Prostate gland (tissue), 2 donors: Measurements from ENCODE around the gene TRAPPC6A. TPM values are rescaled to one million over a fixed set of nuclear protein-coding genes. Genes with fewer than 3 reads are reported as not detected.

Experiments used
- DNase-seq: peaks from one replicate; pipeline ENCODE4 v3.0.0-alpha.2; 2019; ENCODE audit warnings: low spot score
- H3K27ac ChIP-seq, 2 donors: fragments of 200-600 bp; sonication (generic); 2 replicates each; pipeline ENCODE4 v1.5.1; 2017 to 2019
- H3K27me3 ChIP-seq: fragments of 200-600 bp; sonication (generic); replicated peaks from 2 replicates; pipeline ENCODE4 v1.5.1; 2019; ENCODE audit not compliant: insufficient read depth
- H3K36me3 ChIP-seq, 2 donors: fragments of 200-600 bp; sonication (generic); 1 replicate in 1 of 2; 2 replicates in 1 of 2; pipeline versions ENCODE4 v1.5.1 to v1.8.1; 2017 to 2019
- H3K4me1 ChIP-seq: fragments of 200-600 bp; sonication (generic); replicated peaks from 2 replicates; pipeline ENCODE4 v1.5.1; 2019
- H3K4me3 ChIP-seq, 2 donors: fragments of 200-600 bp; sonication (generic); 2 replicates each; pipeline ENCODE4 v1.5.1; 2017 to 2019
- H3K9me3 ChIP-seq: fragments of 200-600 bp; sonication (generic); 2 replicates; pipeline ENCODE4 v1.5.1; 2017
- CTCF ChIP-seq, 4 experiments: fragments of 200-600 bp in 2 of 4; fragments of 450-650 bp in 2 of 4; sonication (generic) in 2 of 4; IDR thresholded peaks; 1 replicate in 3 of 4; 2 replicates in 1 of 4; pipeline ENCODE4 v1.5.1; 2016 to 2019; ENCODE audit warnings: antibody characterized with exemption in 4 of 4, mild to moderate bottlenecking in 2 of 4, moderate library complexity in 2 of 4
- POLR2A ChIP-seq: fragments of 450-650 bp; IDR thresholded peaks from one replicate; pipeline ENCODE4 v1.6.1; 2016; ENCODE audit warnings: antibody characterized with exemption, mild to moderate bottlenecking
- POLR2AphosphoS5 ChIP-seq: sonication (generic); formaldehyde crosslinking; IDR thresholded peaks from one replicate; pipeline ENCODE4 v1.6.1; 2017; ENCODE audit warnings: antibody characterized with exemption
- WGBS: methylation state at CpG from one replicate; pipeline ENCODE4 v1.1.5; 2018; 5-methylcytosine and 5-hydroxymethylcytosine counted together
- intact Hi-C: fragments of 100-400 bp; cut with DNase I; formaldehyde crosslinking; loops from one replicate; pipeline ENCODE4 v1.14.2; 2022
- total RNA-seq, 2 donors: library from RNA; depleted of rRNA; stranded (reverse); fragments of >200 nt; gene quantifications; one replicate each; pipeline ENCODE4 v1.1.0, GENCODE V29; 2016

TRAPPC6A gene
- total RNA-seq, 2 donors from 2014 or later = 57.0 to 80.4 TPM

DNA sequence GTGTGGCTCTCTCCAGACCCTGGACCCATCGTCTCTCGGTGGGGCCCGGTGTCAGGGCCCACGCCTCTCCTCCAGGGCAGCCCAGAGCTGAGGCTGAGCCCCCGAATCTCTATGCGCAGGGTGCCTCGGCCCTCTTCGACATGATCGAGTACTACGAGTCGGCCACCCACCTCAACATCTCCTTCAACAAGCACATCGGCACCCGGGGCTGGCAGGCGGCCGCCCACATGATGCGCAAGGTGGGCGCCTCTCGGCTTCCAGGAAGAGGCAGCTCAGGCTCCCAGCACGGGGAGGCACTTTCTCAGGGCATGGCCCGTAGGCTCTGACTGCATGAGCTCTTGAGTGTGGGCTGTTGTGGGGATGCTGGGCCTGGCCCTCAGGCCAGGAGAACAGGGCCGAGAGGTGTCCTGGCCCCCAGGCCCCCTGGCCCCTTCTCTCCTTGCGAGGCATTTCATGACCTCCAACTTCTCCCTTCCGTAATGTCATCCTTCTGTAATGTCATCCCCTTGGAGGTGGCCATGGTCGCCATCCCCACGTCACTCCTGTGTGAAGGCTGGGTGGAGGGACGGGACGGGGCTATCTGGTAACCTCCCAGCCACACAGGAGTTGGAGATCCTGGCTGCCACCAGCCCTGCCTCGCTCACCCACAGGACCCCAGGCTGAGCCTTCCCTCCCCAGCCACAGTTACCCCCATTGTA lies 36.7 kb downstream of the TRAPPC6A start:
- Histone ChIP-seq H3K27me3 (no peaks in the 10 kb centered on the region), H3K36me3 (peaks cover 0 to 13% of the 10 kb centered on the region in 2 donors), H3K4me3 (no peak overlapping the region), H3K4me1 (no peaks in the 10 kb centered on the region), H3K27ac (no peak overlapping the region), H3K9me3 (no peaks in the 10 kb centered on the region)
- DNase-seq = no peak
- 94% methylated on average over 28 of the region's 28 CpGs for WGBS
- no peak for TF ChIP-seq POLR2AphosphoS5
- TF ChIP-seq CTCF (IDR thresholded peaks at IDR 0.05) = no peak
- TF ChIP-seq POLR2A = no peak
- intact Hi-C loops = no loop called here

DNA sequence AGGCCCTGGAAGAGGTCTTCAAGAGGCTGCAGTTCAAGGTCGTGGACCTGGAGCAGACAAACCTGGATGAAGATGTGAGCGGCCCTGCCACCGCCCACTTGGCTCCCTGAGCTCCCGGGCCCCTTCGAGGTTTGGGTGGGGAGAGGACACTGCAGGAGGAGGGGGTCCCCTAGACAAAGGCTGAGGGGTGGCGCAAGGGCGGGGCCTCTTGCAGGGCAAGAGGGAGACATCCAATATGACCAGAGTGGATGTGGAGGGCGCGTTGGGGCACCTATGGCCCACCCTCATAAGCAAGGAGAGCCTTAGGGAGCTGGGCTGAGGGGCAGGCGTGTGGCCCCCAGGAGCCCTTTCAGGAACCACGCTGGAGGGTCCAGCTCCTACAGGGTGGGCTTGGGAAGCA lies 37.5 kb downstream of the TRAPPC6A start:
- no peak for DNase-seq
- Histone ChIP-seq H3K9me3 (no peaks in the 10 kb centered on the region), H3K4me3 (no peak overlapping the region), H3K36me3 (peaks cover 0 to 13% of the 10 kb centered on the region in 2 donors), H3K4me1 (no peaks in the 10 kb centered on the region), H3K27ac (no peak overlapping the region), H3K27me3 (no peaks in the 10 kb centered on the region)
- WGBS = 95% methylated on average over 11 of the region's 11 CpGs
- intact Hi-C loops = no loop called here
- TF ChIP-seq POLR2A (no peak), POLR2AphosphoS5 (no peak), CTCF (IDR thresholded peaks at IDR 0.05) (no peak)

GRCh38 chr19:45140144-45140503 lies 37.9 kb downstream of the TRAPPC6A start:
- no peak for TF ChIP-seq CTCF (IDR thresholded peaks at IDR 0.05)
- TF ChIP-seq POLR2AphosphoS5 = no peak
- TF ChIP-seq POLR2A = no peak
- no peak for DNase-seq
- no peaks in the 10 kb centered on the region for H3K4me1 ChIP-seq
- 85% methylated on average over 8 of the region's 8 CpGs for whole genome bisulfite sequencing
- H3K4me3 ChIP-seq = no peak overlapping the region
- peaks cover 0 to 13% of the 10 kb centered on the region in 2 donors for H3K36me3 ChIP-seq
- intact Hi-C loops = no loop called here
- H3K9me3 ChIP-seq = no peaks in the 10 kb centered on the region
- H3K27ac ChIP-seq = no peak overlapping the region
- no peaks in the 10 kb centered on the region for H3K27me3 ChIP-seq

DNA sequence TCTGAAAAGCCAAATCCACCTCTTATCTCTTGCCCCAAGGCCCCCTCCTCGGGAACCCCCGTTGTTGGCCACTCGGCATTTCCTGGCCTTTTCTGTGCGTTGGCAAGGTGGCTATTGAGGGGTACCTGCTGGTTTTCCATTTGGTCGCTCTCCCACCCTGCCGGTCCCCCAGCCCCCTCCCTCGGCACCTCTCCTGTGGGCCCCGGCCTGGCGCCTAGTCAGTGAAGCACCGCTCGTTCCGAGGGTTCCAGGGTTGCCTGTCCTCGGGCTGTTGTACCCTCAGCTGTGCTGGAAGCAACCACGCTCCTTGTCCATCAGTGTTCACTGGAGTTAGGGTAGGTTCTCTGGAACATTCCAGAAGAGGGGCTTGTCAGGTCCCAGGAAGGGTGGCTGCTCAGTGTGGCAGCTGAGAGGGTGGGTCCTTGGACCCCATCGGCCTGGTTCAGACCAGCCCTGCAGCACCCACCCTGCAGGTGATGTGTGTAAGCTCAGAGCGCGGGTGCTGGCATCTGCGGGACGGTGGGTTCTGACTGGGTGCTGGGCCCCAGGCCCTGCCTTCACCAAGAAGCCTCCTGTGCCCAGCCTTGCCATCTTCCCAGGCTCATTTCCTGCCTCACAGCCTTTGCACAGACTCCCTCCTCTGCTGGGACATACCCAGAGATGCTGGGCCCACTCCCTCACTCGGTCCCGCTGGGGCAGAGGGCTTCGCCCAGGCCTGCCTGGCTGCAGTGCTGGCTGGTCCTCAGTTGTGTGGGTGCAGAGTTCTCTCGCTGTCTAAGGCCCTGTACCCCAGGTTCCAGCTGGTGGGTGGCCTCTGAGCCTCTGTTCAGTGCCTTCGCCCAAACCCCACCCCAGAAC lies 38.5 kb downstream of the TRAPPC6A start:
- intact Hi-C loops = no loop called here
- 89% methylated on average over 24 of the region's 24 CpGs for WGBS
- Histone ChIP-seq H3K4me1 (no peaks in the 10 kb centered on the region), H3K36me3 (peaks cover 0 to 10% of the 10 kb centered on the region in 2 donors), H3K27ac (no peak overlapping the region), H3K27me3 (no peaks in the 10 kb centered on the region), H3K9me3 (no peaks in the 10 kb centered on the region), H3K4me3 (no peak overlapping the region)
- no peak for DNase-seq
- TF ChIP-seq POLR2A (no peak), CTCF (IDR thresholded peaks at IDR 0.05) (no peak), POLR2AphosphoS5 (no peak)
